ENCODE results near the gene ARHGAP42. TPM values are rescaled to one million over a fixed set of nuclear protein-coding genes. Genes with fewer than 3 reads are reported as not detected.

Gene ARHGAP42
- total and polyA plus RNA-seq, 10 of the 15 experiments (the other 5 are each of a cell fraction or from before 2014, with no cell fraction given), result 1.8 to 6.3 (median 3.2) TPM

DNA sequence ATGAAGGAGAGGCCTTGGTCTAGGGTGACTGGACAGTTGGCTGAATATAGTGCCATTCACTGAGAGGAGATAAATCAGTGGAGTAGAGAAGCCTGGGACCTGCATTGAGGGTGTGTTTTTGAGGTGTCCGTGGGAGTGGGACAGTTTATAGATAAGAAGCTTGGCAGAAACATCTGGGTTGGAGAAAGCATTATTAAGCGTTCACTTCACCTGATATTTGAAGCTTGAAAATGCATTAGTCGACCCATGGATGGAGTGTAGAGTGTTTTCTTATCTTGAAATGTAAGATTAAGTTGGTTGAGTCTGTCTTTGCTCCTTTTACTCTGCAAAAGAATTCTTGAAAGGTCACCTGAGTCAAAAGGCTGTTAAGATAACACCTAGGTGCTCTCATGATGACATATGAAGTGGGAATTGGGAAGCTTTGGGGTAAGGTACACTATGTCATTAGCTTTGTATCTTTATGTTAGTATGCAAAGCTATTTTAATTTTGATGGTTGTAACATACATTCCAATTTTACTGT lies 160.7 kb downstream of the ARHGAP42 start:
- no peaks in the 10 kb centered on the region for H3K4me1 ChIP-seq (ENCODE audit: control insufficient read depth, insufficient read depth, low read length)
- in situ Hi-C loops (cut with MboI), result no loop called here
- H3K9me3 ChIP-seq (replicated peaks; ENCODE audit: control insufficient read depth, insufficient read depth, low read length), result no peaks in the 10 kb centered on the region
- ChIA-PET SMC1A (ENCODE audit: uncharacterized antibody, unreplicated experiment) (interaction anchor here (0.7 to 1.4 kb wide), 2 partner anchors 19 to 77 kb away, joined by 3 read pairs; no protein-coding TSS in a partner anchor), RAD21 (ENCODE audit: unreplicated experiment) (interaction anchor here (1.6 kb wide), 1 partner anchor 164 kb away, joined by 4 read pairs; no protein-coding TSS in a partner anchor), CTCF (interaction anchor here (1.0 to 1.4 kb wide), 4 partner anchors 11 to 271 kb away, joined by 3 to 4 read pairs (median 3); no protein-coding TSS in a partner anchor), POLR2A (interaction anchor here (0.6 kb wide), 1 partner anchor 258 kb away, joined by 3 read pairs; no protein-coding TSS in a partner anchor)
- no peaks in the 10 kb centered on the region for H4K20me1 ChIP-seq (ENCODE audit: control insufficient read depth, insufficient read depth)
- H3K4me3 ChIP-seq, result no peak overlapping the region
- H3K27me3 ChIP-seq (replicated peaks in 1 of 2; ENCODE audit: control insufficient read depth in 2 of 2, insufficient read depth in 2 of 2, low read length in 1 of 2), result no peaks in the 10 kb centered on the region
- no TSS peak for BruUV-seq (replicated peaks)
- no peak overlapping the region for H3K27ac ChIP-seq (ENCODE audit: control insufficient read depth, insufficient read depth)
- H3K36me3 ChIP-seq (ENCODE audit: control insufficient read depth in 2 of 2, insufficient read depth in 2 of 2, low read length in 1 of 2), result no peaks in the 10 kb centered on the region
- no peak overlapping the region for H3K4me2 ChIP-seq (ENCODE audit: control insufficient read depth, insufficient read depth)
- intact Hi-C loops (cut with micrococcal nuclease; ENCODE audit: unreplicated experiment), result no loop called here
- H3K9ac ChIP-seq (ENCODE audit: control insufficient read depth, insufficient read depth, low read length), result no peak overlapping the region
- TF ChIP-seq TCF7 (IDR thresholded peaks at IDR 0.05; ENCODE audit: borderline replicate concordance) (no peak), ZNF384 (IDR thresholded peaks at IDR 0.05; ENCODE audit: borderline replicate concordance, low read depth, low read length) (no peak), MTA3 (IDR thresholded peaks at IDR 0.05; ENCODE audit: borderline replicate concordance, low read length) (no peak), ZNF24 (IDR thresholded peaks at IDR 0.05) (no peak), TAF1 (IDR thresholded peaks at IDR 0.05; ENCODE audit: borderline replicate concordance, low read depth, low read length) (no peak)
- TF ChIP-seq, protein P1, sequence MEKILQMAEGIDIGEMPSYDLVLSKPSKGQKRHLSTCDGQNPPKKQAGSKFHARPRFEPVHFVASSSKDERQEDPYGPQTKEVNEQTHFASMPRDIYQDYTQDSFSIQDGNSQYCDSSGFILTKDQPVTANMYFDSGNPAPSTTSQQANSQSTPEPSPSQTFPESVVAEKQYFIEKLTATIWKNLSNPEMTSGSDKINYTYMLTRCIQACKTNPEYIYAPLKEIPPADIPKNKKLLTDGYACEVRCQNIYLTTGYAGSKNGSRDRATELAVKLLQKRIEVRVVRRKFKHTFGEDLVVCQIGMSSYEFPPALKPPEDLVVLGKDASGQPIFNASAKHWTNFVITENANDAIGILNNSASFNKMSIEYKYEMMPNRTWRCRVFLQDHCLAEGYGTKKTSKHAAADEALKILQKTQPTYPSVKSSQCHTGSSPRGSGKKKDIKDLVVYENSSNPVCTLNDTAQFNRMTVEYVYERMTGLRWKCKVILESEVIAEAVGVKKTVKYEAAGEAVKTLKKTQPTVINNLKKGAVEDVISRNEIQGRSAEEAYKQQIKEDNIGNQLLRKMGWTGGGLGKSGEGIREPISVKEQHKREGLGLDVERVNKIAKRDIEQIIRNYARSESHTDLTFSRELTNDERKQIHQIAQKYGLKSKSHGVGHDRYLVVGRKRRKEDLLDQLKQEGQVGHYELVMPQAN (conservative IDR thresholded peaks at IDR 0.05), result no peak
- TF ChIP-seq, protein P2, sequence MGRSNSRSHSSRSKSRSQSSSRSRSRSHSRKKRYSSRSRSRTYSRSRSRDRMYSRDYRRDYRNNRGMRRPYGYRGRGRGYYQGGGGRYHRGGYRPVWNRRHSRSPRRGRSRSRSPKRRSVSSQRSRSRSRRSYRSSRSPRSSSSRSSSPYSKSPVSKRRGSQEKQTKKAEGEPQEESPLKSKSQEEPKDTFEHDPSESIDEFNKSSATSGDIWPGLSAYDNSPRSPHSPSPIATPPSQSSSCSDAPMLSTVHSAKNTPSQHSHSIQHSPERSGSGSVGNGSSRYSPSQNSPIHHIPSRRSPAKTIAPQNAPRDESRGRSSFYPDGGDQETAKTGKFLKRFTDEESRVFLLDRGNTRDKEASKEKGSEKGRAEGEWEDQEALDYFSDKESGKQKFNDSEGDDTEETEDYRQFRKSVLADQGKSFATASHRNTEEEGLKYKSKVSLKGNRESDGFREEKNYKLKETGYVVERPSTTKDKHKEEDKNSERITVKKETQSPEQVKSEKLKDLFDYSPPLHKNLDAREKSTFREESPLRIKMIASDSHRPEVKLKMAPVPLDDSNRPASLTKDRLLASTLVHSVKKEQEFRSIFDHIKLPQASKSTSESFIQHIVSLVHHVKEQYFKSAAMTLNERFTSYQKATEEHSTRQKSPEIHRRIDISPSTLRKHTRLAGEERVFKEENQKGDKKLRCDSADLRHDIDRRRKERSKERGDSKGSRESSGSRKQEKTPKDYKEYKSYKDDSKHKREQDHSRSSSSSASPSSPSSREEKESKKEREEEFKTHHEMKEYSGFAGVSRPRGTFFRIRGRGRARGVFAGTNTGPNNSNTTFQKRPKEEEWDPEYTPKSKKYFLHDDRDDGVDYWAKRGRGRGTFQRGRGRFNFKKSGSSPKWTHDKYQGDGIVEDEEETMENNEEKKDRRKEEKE (IDR thresholded peaks at IDR 0.05), result no peak
- H3K79me2 ChIP-seq (ENCODE audit: control insufficient read depth, insufficient read depth, low read length), result no peaks in the 10 kb centered on the region
- DNase-seq (ENCODE audit: low read depth, low spot score), result no peak
- no peak overlapping the region for H2AFZ ChIP-seq (ENCODE audit: control insufficient read depth, low read depth, low read length)
- WGBS (ENCODE audit: insufficient coverage, insufficient replicate concordance, low lambda C conversion rate, missing lambda C conversion rate), result 44% methylated on average over 3 of the region's 3 CpGs
- no peak for FAIRE-seq
- ATAC-seq, result no peak

Data from GM12878 (cell line).